HG02840 (cell line): ENCODE results near the gene NRCAM.
A peak's percentile ranks its signal among the peaks of the same experiment; 100 is the strongest.

ENCODE experiments used
- ATAC-seq: cut with Tn5 transposase; IDR thresholded peaks from one replicate; pipeline ENCODE4 v1.9.1; 2021; ENCODE audit warnings: mild to moderate bottlenecking, moderate library complexity, moderate number of reproducible peaks; ENCODE audit not compliant: unreplicated experiment, low FRiP score

NRCAM gene

GRCh38 chr7:108430664-108431063, 25.6 kb downstream of the NRCAM start:
- no peak for ATAC-seq

- no peak for ATAC-seq
Measured at GRCh38 chr7:108427766-108428165, 28.5 kb downstream of the NRCAM start.

GRCh38 chr7:108425714-108426275, 30.4 kb downstream of the NRCAM start:
- ATAC-seq, result no peak

- ATAC-seq, result no peak
Measured at GRCh38 chr7:108424013-108424412, 32.2 kb downstream of the NRCAM start.

GRCh38 chr7:108423089-108423989, 32.9 kb downstream of the NRCAM start:
- no peak for ATAC-seq

- ATAC-seq, result no peak
Measured at GRCh38 chr7:108421720-108422331, 34.4 kb downstream of the NRCAM start.

- no peak for ATAC-seq
Measured at GRCh38 chr7:108419961-108420908, 36.0 kb downstream of the NRCAM start.

- no peak for ATAC-seq
Measured at GRCh38 chr7:108418946-108419345, 37.3 kb downstream of the NRCAM start.

GRCh38 chr7:108417926-108418325, 38.3 kb downstream of the NRCAM start:
- ATAC-seq, result no peak

- no peak for ATAC-seq
Measured at GRCh38 chr7:108417144-108417543, 39.1 kb downstream of the NRCAM start.

GRCh38 chr7:108415821-108416536, 40.3 kb downstream of the NRCAM start:
- ATAC-seq, result peak; percentile 74

GRCh38 chr7:108415084-108415483, 41.2 kb downstream of the NRCAM start:
- no peak for ATAC-seq

GRCh38 chr7:108413782-108414492, 42.3 kb downstream of the NRCAM start:
- no peak for ATAC-seq

GRCh38 chr7:108413337-108413736, 42.9 kb downstream of the NRCAM start:
- no peak for ATAC-seq

GRCh38 chr7:108409146-108409545, 47.1 kb downstream of the NRCAM start:
- ATAC-seq, result no peak

GRCh38 chr7:108408296-108408991, 47.8 kb downstream of the NRCAM start:
- no peak for ATAC-seq

- no peak for ATAC-seq
Measured at GRCh38 chr7:108407676-108408075, 48.6 kb downstream of the NRCAM start.

- ATAC-seq, result no peak
Measured at GRCh38 chr7:108406222-108406890, 49.9 kb downstream of the NRCAM start.
